AG04449 (cell line): Measurements from ENCODE around the gene QTRT2.

Experiments used
- CTCF ChIA-PET: fragments of 350-600 bp; formaldehyde crosslinking; extraction: SDS; loops from one replicate; lab custom pipeline; 2021; ENCODE audit warnings: antibody characterized with exemption; lab: Yijun Ruan, JAX
- POLR2A ChIA-PET: fragments of 400-600, 350-600 bp; formaldehyde crosslinking; extraction: SDS; loops from one replicate; lab custom pipeline; 2020; ENCODE audit warnings: antibody characterized with exemption, inconsistent platforms; lab: Yijun Ruan, JAX
- DNase-seq: peaks from one replicate; pipeline ENCODE4 v3.0.0-alpha.2; 2010; ENCODE audit warnings: low read depth, low spot score
- H3K4me3 ChIP-seq: 2 replicates; pipeline ENCODE4 v1.5.1; 2011; ENCODE audit warnings: low read depth, mild to moderate bottlenecking, control low read depth, low read length
- CTCF ChIP-seq: IDR thresholded peaks from one replicate; pipeline ENCODE4 v1.5.1; 2011; ENCODE audit warnings: mild to moderate bottlenecking, moderate library complexity, low read length, control low read depth, inconsistent platforms; ENCODE audit not compliant: insufficient read depth; ENCODE audit errors: missing control alignments

Gene QTRT2

GRCh38 chr3:114035896-114036295 lies 20.6 kb upstream of the QTRT2 start:
- no peak for TF ChIP-seq CTCF
- DNase-seq, result no peak
- POLR2A ChIA-PET, result no interaction called here
- H3K4me3 ChIP-seq, result no peak overlapping the region
- CTCF ChIA-PET, result interaction anchor here (1.2 to 1.4 kb wide), 2 partner anchors 191 to 300 kb away, joined by 3 to 4 read pairs; no protein-coding TSS in a partner anchor

- no peak for TF ChIP-seq CTCF
These were observed 13.3 kb upstream of the QTRT2 start for GRCh38 chr3:114043205-114043604.

GRCh38 chr3:114052216-114052615 lies 4.3 kb upstream of the QTRT2 start:
- no peak overlapping the region for H3K4me3 ChIP-seq
- ChIA-PET CTCF (no interaction called here), POLR2A (no interaction called here)
- no peak for DNase-seq
- TF ChIP-seq CTCF, result no peak

More at GRCh38 chr3:114043205-114043604, 13.3 kb upstream of the QTRT2 start:
- DNase-seq, result no peak
- no peak overlapping the region for H3K4me3 ChIP-seq
- POLR2A ChIA-PET, result no interaction called here
- CTCF ChIA-PET, result no interaction called here

GRCh38 chr3:114057011-114057347 lies 442 bp downstream of the QTRT2 start:
- CTCF ChIA-PET, result no interaction called here
- no peak for DNase-seq
- H3K4me3 ChIP-seq, result peak overlapping the region; percentile 95
- no peak for TF ChIP-seq CTCF
- POLR2A ChIA-PET, result no interaction called here

- TF ChIP-seq CTCF, result no peak
- no peak overlapping the region for H3K4me3 ChIP-seq
- POLR2A ChIA-PET, result no interaction called here
- DNase-seq, result no peak
- CTCF ChIA-PET, result interaction anchor here (1.3 kb wide), 1 partner anchor 13 kb away, joined by 4 read pairs; no protein-coding TSS in a partner anchor
These were observed 2.1 kb downstream of the QTRT2 start for GRCh38 chr3:114058646-114059045.

GRCh38 chr3:114060906-114061655 lies 4.5 kb downstream of the QTRT2 start:
- no peak for DNase-seq
- TF ChIP-seq CTCF, result no peak
- CTCF ChIA-PET, result interaction anchor here (0.7 kb wide), 1 partner anchor 11 kb away, joined by 3 read pairs; no protein-coding TSS in a partner anchor
- POLR2A ChIA-PET, result no interaction called here
- H3K4me3 ChIP-seq, result no peak overlapping the region
